SK-N-DZ (cell line): Measurements from ENCODE around the gene CFAP299. TPM values are rescaled to one million over a fixed set of nuclear protein-coding genes. Genes with fewer than 3 reads are reported as not detected.
A peak's percentile ranks its signal among the peaks of the same experiment; 100 is the strongest.
"Not testable (repeated sequence)": the region's sequence is repeated elsewhere in the genome, so short reads cannot be mapped to it uniquely, and the experiment has no call there.

Experiments used
- DNase-seq: peaks from one replicate; pipeline ENCODE4 v3.0.0-alpha.2; 2015; ENCODE audit warnings: low spot score
- polyA plus RNA-seq, 2 experiments: library from polyadenylated mRNA; depleted of rRNA; stranded (reverse); fragments of >200 nt; gene quantifications; 2 replicates each; pipeline ENCODE4 v1.2.3, GENCODE V29; 2014

The CFAP299 gene
- not detected in 2 replicates for polyA plus RNA-seq (2014; cell fraction: cytosol; rRNA removed)
- 0.73 TPM in 1 of 2 replicates, not detected in the other for polyA plus RNA-seq (2014; cell fraction: nucleus; rRNA removed)

- peak; percentile 80 for DNase-seq
Measured at GRCh38 chr4:80335554-80336358, at the start of gene CFAP299. Gene CFAP299, plus strand, starts transcription at chr4:80335730.

DNA sequence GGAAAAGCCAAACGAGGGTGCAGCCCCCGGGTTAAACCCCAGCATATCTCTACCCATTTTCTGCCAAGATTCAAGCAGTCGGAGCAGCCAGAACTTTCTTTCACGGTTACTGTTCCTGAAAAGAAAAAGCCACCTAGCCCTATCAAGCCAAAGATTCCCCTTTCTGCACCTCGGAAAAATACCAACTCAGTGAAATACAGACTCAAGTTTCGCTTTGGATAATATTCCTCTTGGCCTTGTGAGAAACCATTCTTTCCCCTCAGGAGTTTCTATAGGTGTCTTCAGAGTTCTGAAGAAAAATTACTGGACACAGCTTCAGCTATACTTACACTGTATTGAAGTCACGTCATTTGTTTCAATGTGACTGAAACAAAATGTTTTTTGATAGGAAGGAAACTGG, 49.1 kb upstream of the CFAP299 start:
- DNase-seq: no peak

DNA sequence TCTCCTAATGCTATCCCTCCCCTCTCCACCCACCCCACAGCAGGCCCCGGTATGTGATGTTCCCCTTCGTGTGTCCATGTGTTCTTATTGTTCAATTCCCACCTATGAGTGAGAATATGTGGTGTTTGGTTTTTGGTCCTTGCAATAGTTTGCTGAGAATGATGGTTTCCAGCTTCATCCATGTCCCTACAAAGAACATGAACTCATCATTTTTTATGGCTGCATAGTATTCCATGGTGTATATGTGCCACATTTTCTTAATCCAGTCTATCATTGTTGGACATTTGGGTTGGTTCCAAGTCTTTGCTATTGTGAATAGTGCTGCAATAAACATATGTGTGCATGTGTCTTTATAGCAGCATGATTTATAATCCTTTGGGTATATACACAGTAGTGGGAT, 44.9 kb upstream of the CFAP299 start:
- DNase-seq: not testable (repeated sequence)

DNA sequence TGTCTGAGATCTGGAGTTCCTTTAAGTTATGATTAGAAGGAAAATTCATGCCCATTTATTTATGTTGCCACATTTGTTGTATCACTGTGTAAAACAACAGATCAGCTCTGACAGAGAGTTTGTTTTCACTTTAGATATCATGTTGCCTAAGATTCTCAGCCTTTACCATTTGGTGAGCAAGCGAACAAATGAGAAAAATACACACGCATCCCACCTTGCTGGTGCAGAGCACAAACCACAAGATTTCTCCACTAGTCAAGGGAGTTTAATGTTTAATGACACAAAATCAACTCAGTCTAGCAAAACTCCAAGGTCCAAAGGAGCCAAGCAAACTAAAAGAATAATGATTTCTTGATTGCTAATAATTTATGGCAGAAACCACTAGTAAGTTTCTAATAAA, 41.3 kb upstream of the CFAP299 start:
- DNase-seq: no peak

GRCh38 chr4:80295336-80295735, 40.2 kb upstream of the CFAP299 start:
- no peak for DNase-seq

- no peak for DNase-seq
Measured at GRCh38 chr4:80295826-80296225, 39.7 kb upstream of the CFAP299 start.

GRCh38 chr4:80301884-80302283, 33.6 kb upstream of the CFAP299 start:
- DNase-seq: no peak

DNA sequence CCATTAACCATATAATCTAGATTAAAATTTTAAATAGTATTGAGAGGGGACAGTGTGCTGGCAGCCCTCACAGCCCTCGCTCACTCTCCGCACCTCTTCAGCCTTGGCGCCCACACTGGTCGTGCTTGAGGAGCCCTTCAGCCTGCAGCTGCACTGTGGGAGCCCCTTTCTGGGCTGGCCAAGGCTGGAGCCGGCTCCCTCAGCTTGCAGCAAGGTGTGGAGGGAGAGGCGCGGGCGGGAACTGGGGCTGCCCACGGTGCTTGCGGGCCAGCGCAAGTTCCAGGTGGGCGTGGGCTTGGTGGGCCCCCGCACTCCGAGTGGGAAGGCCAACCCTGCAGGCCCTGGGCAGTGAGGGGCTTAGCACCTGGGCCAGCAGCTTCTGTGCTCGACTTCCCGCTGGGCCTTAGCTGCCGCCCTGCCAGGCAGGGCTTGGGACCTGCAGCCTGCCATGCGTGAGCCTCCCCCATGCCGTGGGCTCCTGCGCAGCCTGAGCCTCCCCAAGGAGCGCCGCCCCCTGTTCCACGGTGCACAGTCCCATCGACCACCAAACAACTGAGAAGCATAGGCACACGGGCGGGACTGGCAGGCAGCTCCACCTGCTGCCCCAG, 32.8 kb upstream of the CFAP299 start:
- DNase-seq: no peak

DNA sequence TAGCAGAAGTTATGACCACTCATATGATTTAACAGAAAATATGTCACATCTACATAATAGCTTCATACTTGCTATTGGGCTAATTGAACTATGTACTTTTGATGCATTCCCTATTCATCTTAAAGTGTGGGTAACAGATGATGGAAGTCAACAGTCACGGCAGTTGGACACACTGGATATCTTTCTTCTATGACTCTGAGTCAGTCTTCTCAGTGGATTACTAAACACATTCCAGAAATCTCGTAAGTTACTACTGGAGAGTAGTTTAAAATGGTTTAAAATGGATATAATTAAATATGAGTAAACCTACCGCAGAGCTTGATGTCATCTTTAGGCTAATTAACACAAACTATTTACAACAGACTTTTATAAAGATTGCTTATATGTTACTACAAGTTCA, 30.1 kb upstream of the CFAP299 start:
- DNase-seq: no peak

- no peak for DNase-seq
Measured at GRCh38 chr4:80306260-80306659, 29.3 kb upstream of the CFAP299 start.

DNA sequence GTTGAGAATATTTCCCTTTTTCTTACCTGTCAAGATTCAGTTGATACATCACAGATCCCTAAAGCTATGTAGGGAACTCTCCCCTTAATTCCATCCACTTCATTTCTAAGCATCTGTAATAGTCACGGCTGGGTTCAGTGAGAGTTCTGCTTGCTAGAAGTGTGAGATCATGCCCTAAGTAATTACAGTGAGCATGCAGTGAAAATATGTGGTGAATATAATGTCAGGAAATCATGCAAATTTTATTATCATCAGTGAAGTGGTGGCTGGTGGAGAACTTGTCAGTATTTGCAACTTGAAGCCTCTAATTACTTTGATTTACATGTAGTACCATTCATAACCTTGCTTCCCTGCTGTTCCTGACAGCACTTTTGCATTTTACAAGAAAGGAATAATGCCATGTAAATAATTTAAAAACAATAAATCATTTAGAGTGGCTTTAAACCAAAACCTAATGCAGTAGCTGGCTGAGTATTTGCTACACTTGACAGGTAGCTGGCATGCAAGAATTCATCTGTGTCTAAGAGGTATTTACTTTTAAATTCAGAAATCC, 28.3 kb upstream of the CFAP299 start:
- DNase-seq: no peak

GRCh38 chr4:80307774-80308465, 27.6 kb upstream of the CFAP299 start:
- DNase-seq: no peak

DNA sequence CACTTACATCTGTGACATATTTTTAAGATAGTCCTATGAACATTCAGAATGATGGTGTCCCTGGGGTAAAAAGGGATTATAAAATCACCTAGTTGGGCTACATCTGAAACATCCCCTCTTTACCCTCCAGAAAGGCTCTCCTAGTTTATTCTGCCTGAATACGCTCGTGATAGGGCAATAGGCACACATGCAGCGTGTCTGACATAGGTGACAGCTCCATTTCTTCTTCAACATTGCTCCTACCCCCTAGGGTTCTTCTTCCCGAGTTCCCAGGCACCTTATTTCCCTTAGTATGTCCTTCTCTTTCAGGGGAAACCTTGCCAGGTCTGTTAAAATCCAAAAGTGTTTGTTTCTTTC, 27.1 kb upstream of the CFAP299 start:
- no peak for DNase-seq

DNA sequence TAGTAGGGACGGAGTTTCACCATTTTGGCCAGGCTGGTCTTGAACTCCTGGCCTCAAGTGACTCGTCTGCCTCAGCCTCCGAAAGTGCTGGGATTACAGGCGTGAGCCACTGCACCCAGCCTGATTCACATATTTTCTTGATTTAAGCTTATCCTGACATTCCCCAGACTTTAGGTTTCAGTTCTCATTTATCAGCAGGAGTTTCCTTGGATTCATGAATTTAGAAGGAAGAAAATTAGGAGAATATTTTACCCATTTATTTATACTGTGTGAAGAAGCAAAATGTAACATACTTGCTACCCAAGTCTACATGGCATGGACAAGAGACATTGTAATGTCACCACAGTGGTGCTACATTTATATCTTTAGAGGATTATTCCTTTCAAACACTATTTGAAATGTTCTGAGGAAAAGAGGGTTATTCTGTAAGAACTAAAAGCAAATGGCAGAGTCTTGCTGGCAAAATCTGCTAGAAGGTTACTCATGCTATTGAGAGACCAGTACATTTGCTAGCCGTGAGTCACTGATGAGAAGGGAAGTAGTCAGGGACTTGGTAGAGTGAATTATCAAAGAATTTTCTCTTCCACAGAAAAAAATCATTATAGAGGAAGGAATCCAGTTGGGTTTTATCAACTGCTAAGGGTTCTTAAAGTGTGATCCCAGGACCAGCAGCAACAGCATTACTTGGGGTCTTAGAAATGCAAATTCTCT, 26.1 kb upstream of the CFAP299 start:
- no peak for DNase-seq

DNA sequence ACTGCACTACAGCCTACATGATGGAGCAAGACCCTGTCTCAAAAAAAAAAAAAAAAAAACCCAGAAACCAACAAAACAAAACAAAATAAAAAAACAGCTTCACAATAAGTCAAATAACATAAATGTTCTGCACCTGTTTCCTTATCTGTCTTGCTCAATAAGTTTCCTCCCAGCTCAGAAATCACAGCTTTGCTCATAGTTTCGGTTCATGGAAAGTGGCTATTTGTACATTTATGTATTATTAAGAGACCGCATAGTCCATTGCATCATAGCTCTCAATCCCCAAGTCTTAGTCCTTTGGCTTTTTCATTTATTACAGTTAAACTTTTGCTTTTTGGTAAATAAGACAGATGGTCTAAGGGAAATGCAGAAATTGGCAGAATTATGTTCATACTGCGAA, 24.4 kb upstream of the CFAP299 start:
- no peak for DNase-seq

- DNase-seq: no peak
Measured at GRCh38 chr4:80312124-80312523, 23.4 kb upstream of the CFAP299 start.

GRCh38 chr4:80313627-80314026, 21.9 kb upstream of the CFAP299 start:
- DNase-seq: no peak

GRCh38 chr4:80315848-80316247, 19.7 kb upstream of the CFAP299 start:
- not testable (repeated sequence) for DNase-seq

GRCh38 chr4:80321341-80321740, 14.2 kb upstream of the CFAP299 start:
- DNase-seq: no peak

- no peak for DNase-seq
Measured at GRCh38 chr4:80321776-80322175, 13.8 kb upstream of the CFAP299 start.

GRCh38 chr4:80322716-80323115, 12.8 kb upstream of the CFAP299 start:
- DNase-seq: no peak

- DNase-seq: no peak
Measured at GRCh38 chr4:80324171-80324570, 11.4 kb upstream of the CFAP299 start.
